Nephron (organoid): Measurements from ENCODE around the gene CCDC83.

Experiments
- H3K27ac Mint-ChIP-seq, 3 experiments: 2 replicates each; pipeline ENCODE4 v1.8.0; 2020; ENCODE audit warnings: mixed read lengths in 3 of 3, mild to moderate bottlenecking in 2 of 3, moderate library complexity in 1 of 3
- H3K27me3 Mint-ChIP-seq: 2 replicates; pipeline ENCODE4 v1.8.0; 2021; ENCODE audit warnings: low read depth, mild to moderate bottlenecking, moderate library complexity, mixed read lengths
- H3K36me3 Mint-ChIP-seq: 2 replicates; pipeline ENCODE4 v1.8.0; 2020; ENCODE audit warnings: low read depth, mixed read lengths
- H3K4me1 Mint-ChIP-seq: 2 replicates; pipeline ENCODE4 v1.8.0; 2020; ENCODE audit warnings: mixed read lengths
- H3K4me3 Mint-ChIP-seq, 3 experiments: 2 replicates each; pipeline ENCODE4 v1.8.0; 2020; ENCODE audit warnings: mild to moderate bottlenecking in 3 of 3, mixed read lengths in 3 of 3, moderate library complexity in 2 of 3
- H3K9me3 Mint-ChIP-seq: 2 replicates; pipeline ENCODE4 v1.8.0; 2020; ENCODE audit warnings: mixed read lengths
- TF ChIP-seq, protein P1 (sequence below), 3 experiments: fragments of 200-600 bp; sonication (generic); IDR thresholded peaks; one replicate each; pipeline ENCODE4 v1.5.0; 2021; ENCODE audit warnings: antibody characterized with exemption in 3 of 3; ENCODE audit not compliant: unreplicated experiment in 3 of 3

Gene CCDC83

DNA sequence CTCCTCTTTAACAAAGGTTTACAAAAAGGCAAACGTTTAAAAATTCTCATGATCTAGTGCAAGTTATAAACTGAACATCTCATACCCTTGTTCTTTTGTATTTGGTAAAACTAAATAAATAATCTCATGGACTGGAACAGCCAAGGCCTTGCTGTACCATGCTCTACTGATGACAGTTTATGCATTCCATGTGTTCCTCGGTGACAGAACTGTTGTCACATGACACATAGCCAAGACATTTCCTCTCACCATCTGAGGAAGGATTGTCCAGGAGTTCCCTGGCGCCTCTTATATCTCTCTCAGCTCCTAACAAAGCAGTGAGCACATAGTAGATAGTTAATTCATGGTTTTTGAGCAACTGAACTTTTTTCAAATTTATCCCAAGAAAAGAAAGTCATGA is 12.6 kb downstream of the CCDC83 start:
- Mint-ChIP-seq H3K4me3 (no peak overlapping the region), H3K4me1 (no peaks in the 10 kb centered on the region), H3K27me3 (no peaks in the 10 kb centered on the region), H3K36me3 (no peaks in the 10 kb centered on the region), H3K27ac (no peak overlapping the region), H3K9me3 (no peaks in the 10 kb centered on the region)
- TF ChIP-seq, protein P1, sequence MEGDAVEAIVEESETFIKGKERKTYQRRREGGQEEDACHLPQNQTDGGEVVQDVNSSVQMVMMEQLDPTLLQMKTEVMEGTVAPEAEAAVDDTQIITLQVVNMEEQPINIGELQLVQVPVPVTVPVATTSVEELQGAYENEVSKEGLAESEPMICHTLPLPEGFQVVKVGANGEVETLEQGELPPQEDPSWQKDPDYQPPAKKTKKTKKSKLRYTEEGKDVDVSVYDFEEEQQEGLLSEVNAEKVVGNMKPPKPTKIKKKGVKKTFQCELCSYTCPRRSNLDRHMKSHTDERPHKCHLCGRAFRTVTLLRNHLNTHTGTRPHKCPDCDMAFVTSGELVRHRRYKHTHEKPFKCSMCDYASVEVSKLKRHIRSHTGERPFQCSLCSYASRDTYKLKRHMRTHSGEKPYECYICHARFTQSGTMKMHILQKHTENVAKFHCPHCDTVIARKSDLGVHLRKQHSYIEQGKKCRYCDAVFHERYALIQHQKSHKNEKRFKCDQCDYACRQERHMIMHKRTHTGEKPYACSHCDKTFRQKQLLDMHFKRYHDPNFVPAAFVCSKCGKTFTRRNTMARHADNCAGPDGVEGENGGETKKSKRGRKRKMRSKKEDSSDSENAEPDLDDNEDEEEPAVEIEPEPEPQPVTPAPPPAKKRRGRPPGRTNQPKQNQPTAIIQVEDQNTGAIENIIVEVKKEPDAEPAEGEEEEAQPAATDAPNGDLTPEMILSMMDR (IDR thresholded peaks at IDR 0.05; ENCODE audit: unreplicated experiment in 3 of 3), result no peak

GRCh38 chr11:85869781-85870180 is 14.6 kb downstream of the CCDC83 start:
- Mint-ChIP-seq H3K4me1 (no peaks in the 10 kb centered on the region), H3K27ac (no peak overlapping the region), H3K27me3 (no peaks in the 10 kb centered on the region), H3K9me3 (no peaks in the 10 kb centered on the region), H3K36me3 (no peaks in the 10 kb centered on the region), H3K4me3 (no peak overlapping the region)
- TF ChIP-seq, protein P1 (IDR thresholded peaks at IDR 0.05; ENCODE audit: unreplicated experiment in 3 of 3), result no peak

DNA sequence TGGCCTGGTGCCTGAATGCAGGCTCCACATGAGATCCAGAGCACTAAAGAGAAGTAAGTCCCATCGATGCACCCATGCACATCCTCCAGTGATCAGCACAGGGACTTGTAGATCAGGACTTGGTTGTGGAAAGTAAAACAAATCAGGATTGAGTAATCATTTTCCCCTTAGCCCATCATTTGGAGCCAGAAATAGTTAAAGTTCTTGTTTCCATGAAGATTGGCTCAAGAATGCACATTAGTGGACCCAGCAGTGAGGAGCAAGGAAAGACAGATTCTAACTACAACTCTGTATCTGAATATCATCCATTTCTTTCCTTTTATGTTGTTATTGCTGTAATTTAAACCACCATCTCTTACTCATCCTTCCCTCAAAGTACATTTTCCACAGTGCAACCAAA is 19.1 kb downstream of the CCDC83 start:
- H3K4me3 Mint-ChIP-seq, result no peak overlapping the region
- H3K36me3 Mint-ChIP-seq, result no peaks in the 10 kb centered on the region
- no peaks in the 10 kb centered on the region for H3K9me3 Mint-ChIP-seq
- H3K27ac Mint-ChIP-seq, result no peak overlapping the region
- TF ChIP-seq, protein P1 (IDR thresholded peaks at IDR 0.05; ENCODE audit: unreplicated experiment in 3 of 3), result no peak
- no peaks in the 10 kb centered on the region for H3K27me3 Mint-ChIP-seq
- H3K4me1 Mint-ChIP-seq, result no peaks in the 10 kb centered on the region

DNA sequence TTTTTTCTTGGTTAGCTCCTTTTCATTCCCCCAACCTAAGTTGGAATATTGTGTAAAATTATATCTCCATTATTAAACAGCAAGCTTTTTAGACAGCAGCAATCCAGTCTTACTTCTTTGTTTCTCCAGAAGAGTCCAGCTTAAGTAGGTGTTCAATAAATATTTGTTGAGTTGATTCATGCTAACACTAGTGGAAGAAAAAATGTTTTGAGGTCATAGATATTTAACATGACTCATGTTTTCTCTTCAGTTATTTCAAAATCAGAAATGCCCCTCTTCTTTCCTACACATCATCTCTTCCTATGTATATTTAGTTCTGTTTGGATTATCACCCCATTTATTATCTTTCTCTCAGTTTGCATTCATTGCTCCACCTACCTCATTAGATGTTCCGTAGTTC is 20.3 kb downstream of the CCDC83 start:
- H3K4me3 Mint-ChIP-seq, result no peak overlapping the region
- TF ChIP-seq, protein P1 (IDR thresholded peaks at IDR 0.05; ENCODE audit: unreplicated experiment in 3 of 3), result no peak

GRCh38 chr11:85884581-85885021 is 29.4 kb downstream of the CCDC83 start:
- Mint-ChIP-seq H3K4me1 (peaks cover 10% of the 10 kb centered on the region), H3K9me3 (no peaks in the 10 kb centered on the region), H3K36me3 (no peaks in the 10 kb centered on the region), H3K27me3 (no peaks in the 10 kb centered on the region), H3K4me3 (no peak overlapping the region), H3K27ac (no peak overlapping the region)
- TF ChIP-seq, protein P1 (IDR thresholded peaks at IDR 0.05; ENCODE audit: unreplicated experiment in 3 of 3), result no peak

More for the DNA sequence above, 20.3 kb downstream of the CCDC83 start:
- H3K27me3 Mint-ChIP-seq, result no peaks in the 10 kb centered on the region
- H3K27ac Mint-ChIP-seq, result no peak overlapping the region
- no peaks in the 10 kb centered on the region for H3K4me1 Mint-ChIP-seq
- H3K9me3 Mint-ChIP-seq, result no peaks in the 10 kb centered on the region
- no peaks in the 10 kb centered on the region for H3K36me3 Mint-ChIP-seq
